Retina (tissue), 1 donor: Measurements from ENCODE around the gene OTOF.

Experiments used
- DNase-seq: peaks from one replicate; pipeline ENCODE4 v3.0.0-alpha.2; 2016

The OTOF gene

DNA sequence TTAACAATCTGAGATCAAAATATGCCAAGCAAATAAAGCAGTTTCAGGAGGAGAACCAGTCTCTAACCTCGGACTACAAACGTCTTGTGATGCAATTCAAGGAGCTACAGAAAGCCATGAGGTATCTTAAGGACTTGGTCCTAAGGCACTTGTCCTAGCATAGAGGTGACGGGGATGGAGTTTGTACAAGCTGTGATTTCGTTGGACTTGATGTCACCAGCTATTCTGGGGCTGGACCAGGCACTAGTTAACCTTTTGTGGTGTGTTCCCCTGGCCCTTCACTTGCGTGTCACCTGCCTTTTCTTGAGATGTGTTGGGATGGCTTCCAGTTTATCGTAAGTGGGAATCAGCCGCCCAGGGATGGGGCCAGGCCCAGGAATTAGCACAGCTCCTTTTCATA lies 33.7 kb downstream of the OTOF start:
- DNase-seq: no peak

- DNase-seq: no peak
These were observed 35.2 kb downstream of the OTOF start for GRCh38 chr2:26442707-26443106.

DNA sequence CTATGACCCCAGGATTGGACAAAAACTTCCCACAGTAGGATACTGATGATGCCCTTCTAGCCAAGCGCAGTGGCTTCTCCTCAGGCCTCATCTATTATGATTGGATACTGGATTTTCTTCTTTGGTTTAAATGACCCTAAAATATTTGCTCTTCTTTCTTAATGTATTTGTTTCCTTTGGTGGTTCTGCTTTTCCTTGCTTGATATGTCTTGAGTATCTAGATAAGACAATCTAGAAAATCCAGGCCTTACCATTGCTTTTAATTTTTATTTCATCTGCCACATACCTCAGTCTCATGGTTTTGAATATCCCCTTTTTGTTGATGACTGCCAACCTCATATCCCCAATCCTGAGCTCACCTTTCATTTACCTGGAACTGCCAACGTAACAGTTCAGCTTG lies 35.6 kb downstream of the OTOF start:
- no peak for DNase-seq

DNA sequence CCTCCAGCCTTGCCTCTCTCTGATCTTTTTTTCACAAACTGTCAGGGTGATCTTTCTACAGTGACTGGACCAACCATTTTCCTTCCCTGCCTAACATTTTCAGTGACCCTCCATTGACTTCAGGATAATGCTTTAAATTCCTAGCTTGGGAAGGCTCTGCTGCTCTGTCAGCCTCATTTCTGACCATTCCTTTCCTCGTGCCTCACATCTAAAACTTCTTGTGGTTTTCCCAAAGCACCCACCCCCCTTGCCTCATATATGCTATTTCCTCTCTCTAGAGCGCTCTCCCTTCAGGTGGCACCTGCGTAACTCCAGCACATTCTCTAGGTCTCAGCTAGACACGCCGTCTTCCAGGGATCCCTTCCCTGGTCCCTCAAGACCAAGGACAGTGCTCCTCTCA lies 39.0 kb downstream of the OTOF start:
- no peak for DNase-seq

DNA sequence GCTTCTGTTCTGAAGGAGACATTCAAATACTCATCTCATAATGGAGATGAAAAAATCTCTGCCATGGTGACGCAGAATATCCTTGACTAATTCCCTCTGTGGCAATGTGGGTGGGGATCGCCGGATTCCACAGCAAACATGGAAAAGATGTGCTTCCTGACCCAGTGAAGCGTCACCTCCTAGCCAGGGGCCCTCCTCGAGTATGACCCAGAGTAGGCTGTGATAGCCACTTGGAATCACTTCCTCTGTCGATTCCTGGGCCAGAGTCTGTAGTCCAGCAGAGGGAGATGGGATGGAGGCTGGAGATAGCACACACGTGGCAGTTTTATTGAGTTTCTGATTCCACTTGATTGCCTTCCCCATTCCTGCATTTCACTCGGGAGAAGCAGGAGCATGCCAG lies 39.4 kb downstream of the OTOF start:
- no peak for DNase-seq

GRCh38 chr2:26435106-26435505 lies 42.8 kb downstream of the OTOF start:
- no peak for DNase-seq

DNA sequence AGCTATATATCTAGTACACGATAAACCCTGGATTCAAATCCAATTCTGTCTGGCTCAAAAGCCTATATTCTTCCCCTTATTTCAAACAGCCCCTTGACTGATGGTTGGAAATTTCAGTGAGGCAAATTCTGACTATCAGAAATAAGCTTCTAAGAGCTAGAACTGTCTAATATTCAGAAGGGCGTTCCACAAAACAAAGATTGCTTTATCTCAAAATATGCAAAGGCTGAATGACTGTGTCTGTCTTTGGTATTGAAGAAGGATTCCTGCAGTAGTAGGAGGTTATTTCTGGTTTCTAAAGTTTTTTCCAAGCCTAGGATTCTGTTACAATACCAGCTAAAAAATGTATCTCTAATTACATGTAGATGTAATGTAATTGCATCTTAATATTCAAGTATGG lies 45.1 kb downstream of the OTOF start:
- DNase-seq: no peak

DNA sequence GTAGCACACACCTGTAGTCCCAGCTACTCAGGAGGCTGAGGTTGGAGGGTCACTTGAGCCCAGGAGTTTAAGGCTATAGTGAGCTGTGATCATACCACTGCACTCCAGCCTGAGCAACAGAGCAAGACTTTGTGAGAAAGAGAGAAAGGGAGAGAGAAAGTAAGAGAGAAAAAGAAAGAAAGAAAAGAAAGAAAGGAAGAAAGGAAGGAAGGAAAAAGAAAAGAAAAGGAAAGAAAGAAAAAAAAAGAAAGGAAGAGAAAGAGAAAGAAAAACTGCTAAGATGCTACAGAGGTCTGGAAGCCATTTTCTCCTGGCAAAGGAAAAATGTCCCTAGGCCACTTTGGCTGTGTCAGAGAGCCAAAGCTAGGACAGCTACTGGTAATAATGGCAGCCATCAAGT lies 45.6 kb downstream of the OTOF start:
- DNase-seq: no peak

DNA sequence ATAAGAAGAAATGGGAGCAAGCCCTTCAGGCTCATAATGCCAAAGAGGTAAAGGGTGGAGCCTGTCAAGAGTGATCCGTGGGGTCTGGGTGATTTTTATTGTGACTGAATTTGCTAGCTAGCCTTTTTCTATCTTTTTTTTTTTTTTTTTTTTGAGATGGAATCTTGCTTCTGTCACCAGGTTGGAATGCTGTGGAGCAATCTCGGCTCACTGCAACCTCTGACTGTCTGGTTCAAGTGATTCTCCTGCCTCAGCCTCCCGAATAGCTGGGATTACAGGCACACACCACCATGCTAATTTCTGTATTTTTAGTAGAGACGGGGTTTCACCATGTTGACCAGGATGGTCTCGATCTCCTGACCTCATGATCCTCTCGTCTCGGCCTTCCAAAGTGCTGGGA lies 47.1 kb downstream of the OTOF start:
- DNase-seq: no peak

GRCh38 chr2:26429779-26430578 lies 47.9 kb downstream of the OTOF start:
- no peak for DNase-seq

GRCh38 chr2:26428846-26429245 lies 49.1 kb downstream of the OTOF start:
- no peak for DNase-seq

GRCh38 chr2:26424221-26424620 lies 53.7 kb downstream of the OTOF start:
- DNase-seq: no peak

GRCh38 chr2:26423750-26424149 lies 54.2 kb downstream of the OTOF start:
- DNase-seq: no peak

DNA sequence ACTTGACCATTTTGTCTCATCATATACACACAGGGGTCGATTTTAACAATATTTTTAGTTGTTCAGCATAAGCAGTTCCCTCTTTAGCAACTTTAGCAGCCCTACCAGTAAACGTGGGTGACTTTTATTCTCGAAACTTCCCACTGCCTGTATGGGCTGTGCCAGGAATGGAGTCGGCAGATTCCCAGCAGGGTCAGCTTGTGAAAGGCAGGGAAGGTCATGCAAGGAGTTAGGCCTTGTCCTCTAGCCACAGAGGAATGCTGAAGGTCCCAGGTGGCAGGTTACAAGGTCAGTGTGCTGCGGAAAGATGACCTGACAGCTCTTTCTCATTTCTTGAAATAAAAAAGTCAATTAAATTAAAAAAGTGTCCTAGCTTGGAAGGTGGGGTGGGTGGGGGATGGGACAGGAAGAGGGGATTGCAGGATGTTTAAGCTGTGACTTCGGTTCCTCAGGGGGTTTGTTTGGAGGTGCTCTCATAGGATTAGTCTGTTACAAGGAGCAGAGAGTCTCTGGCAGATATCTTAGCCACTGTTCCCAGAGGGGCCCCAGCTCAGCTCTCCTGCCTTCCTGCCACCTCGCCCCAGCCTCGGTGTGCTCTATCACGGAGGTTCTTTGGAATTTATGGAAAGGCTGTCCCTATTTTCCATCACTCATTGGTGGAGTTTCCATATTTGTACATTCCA lies 54.8 kb downstream of the OTOF start:
- no peak for DNase-seq

DNA sequence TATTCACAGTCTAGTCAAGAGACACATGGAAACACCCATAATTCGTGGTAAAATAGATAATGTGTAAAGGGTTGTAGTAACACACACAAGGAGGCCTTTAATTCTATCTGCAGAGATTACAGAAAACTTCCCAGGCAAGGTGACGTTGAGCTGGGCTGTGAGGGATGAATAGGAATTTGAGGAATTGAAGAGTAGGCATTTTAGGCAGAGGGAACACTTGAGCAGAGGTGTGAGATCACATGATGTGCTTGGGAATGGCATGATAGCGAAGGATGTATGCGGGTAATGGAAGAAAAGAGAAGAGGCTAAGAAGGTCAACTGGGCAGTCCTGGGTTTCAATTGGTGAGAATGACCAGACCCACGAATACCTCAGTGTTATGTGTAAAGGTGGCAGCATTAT lies 56.0 kb downstream of the OTOF start:
- DNase-seq: no peak

DNA sequence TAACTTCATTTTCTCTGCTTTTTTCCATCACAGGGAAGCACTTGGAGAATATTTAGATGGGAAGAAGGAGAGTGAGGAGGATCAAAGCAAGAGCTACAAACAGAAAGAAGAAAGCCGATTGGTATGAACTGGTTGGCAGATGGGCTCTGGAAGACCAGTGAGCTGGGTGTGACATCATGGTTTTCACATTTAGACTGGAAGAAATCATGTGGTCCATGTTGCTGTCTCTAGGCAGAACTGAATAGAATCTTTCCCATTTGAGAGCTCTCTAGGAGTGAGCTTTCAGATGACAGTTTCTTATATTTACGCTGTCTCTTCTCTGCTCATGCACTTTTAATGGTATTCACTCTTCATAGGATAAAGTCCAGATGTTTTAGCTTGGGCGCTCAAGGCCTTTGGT lies 63.6 kb downstream of the OTOF start:
- DNase-seq: no peak

GRCh38 chr2:26412091-26412673 lies 65.7 kb downstream of the OTOF start:
- DNase-seq: no peak

DNA sequence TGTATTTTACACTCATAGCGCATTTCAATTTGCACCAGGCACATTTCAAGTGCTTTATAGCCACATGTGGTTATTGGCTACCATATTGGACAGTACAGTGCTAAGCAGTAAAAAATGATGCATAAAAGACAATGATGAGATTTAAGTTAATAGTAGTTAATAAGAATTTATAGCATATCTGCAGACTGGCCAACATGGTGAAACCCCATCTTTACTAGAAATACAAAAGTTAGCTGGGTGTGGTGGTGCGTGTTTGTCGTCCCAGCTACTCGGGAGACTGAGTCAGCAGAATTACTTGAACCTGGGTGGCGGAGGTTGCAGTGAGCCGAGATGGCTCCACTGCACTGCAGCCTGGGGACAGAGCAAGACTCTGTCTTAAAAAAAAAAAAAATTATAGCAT lies 66.5 kb downstream of the OTOF start:
- DNase-seq: no peak

GRCh38 chr2:26410764-26411243 lies 67.1 kb downstream of the OTOF start:
- no peak for DNase-seq

DNA sequence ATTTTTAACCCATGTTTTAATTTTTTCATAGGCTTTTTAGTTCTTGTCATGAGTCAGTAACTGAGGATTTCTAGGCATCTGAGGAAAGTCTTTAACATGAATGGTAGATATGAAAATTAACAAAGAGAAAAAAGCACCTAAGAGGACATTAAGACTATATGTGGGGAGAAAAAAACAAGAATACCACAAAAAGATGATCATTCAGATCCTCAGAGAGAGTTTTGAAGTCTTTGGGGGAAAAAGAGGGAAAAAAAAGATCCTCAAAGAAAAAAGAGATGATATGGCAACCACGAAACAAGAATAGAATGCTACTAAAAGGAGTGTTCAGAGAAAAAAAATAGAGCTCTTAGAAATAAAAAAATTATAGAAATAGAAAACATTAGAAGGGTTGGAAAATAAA lies 68.1 kb downstream of the OTOF start:
- DNase-seq: no peak

DNA sequence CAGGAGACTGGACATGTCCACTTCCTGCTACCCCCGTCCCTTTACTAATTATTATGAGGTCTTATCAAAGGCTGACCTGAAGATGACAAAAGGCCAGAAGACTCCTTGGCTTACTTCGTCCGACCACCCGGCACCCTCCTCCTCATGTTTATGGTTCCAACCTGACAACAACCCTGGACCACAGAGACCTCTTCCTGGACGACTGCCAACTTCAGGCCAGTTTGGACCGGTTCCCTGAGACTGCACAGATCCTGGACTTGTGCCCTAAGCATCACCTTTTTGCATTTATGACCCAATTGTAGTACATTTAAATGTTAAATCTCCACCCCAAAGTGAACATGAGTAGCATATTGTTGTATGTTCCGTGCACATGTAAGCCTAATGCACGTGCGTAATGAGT lies 70.4 kb downstream of the OTOF start:
- DNase-seq: no peak
